Left ventricle myocardium superior (tissue), 1 donor: ENCODE results near the gene COA8. TPM values are rescaled to one million over a fixed set of nuclear protein-coding genes. Genes with fewer than 3 reads are reported as not detected.
A peak's percentile ranks its signal among the peaks of the same experiment; 100 is the strongest.

Experiments
- ATAC-seq: fragments of 200-7000 bp; cut with Tn5 transposase; one replicate; pipeline ENCODE4 v1.9.1; 2020; ENCODE audit warnings: mild to moderate bottlenecking, moderate library complexity
- DNase-seq: peaks from one replicate; pipeline ENCODE4 v3.0.0-alpha.2; 2020
- intact Hi-C: fragments of 100-400 bp; cut with micrococcal nuclease; formaldehyde crosslinking; loops from one replicate; pipeline ENCODE4 v1.11.0; 2022
- total RNA-seq: library from RNA; stranded (reverse); fragmentation: NEBNext Ultra II Directional; extraction: Animal tissue kit (Norgen Biotek cat#: 25700); gene quantifications from one replicate; pipeline ENCODE4 v1.2.1, GENCODE V29; 2021
- donor health status: DM: no; HTN: yes; CAD: no; lungs with severe emphysema.

Gene COA8
- total RNA-seq, 1 donor from 2014 or later, result 56.2 TPM

- intact Hi-C loops, result no loop called here
- ATAC-seq, result no peak
Observed at GRCh38 chr14:103560691-103561090, 2.1 kb upstream of the COA8 start.

GRCh38 chr14:103561381-103562178 is 1.2 kb upstream of the COA8 start:
- ATAC-seq (peak; percentile 44), DNase-seq (no peak)
- intact Hi-C loops, result no loop called here

More at GRCh38 chr14:103560691-103561090, 2.1 kb upstream of the COA8 start:
- DNase-seq, result no peak

- peak; percentile 71 for DNase-seq
- ATAC-seq, result peak; percentile 70
- intact Hi-C loops, result no loop called here
Observed at GRCh38 chr14:103562179-103562428, 656 bp upstream of the COA8 start.

- DNase-seq, result no peak
- intact Hi-C loops, result no loop called here
Observed at GRCh38 chr14:103563226-103563620, 463 bp downstream of the COA8 start.

GRCh38 chr14:103563844-103564505 is 1.2 kb downstream of the COA8 start:
- DNase-seq, result no peak
- no peak for ATAC-seq
- intact Hi-C loops, result no loop called here

More at GRCh38 chr14:103563226-103563620, 463 bp downstream of the COA8 start:
- ATAC-seq, result no peak

- no peak for DNase-seq
- intact Hi-C loops, result no loop called here
- ATAC-seq, result no peak
Observed at GRCh38 chr14:103568952-103569351, 6.2 kb downstream of the COA8 start.

GRCh38 chr14:103569408-103569807 is 6.6 kb downstream of the COA8 start:
- ATAC-seq, result no peak
- intact Hi-C loops, result no loop called here
- DNase-seq, result no peak

GRCh38 chr14:103574104-103574503 is 11.3 kb downstream of the COA8 start:
- intact Hi-C loops, result loop anchor here (10.0 kb wide), 1 partner anchor 101 kb away; no protein-coding TSS in a partner anchor
- peak; percentile 14 for ATAC-seq
- DNase-seq, result no peak

GRCh38 chr14:103574707-103575285 is 12.0 kb downstream of the COA8 start:
- DNase-seq (no peak), ATAC-seq (no peak)
- intact Hi-C loops, result loop anchor here (10.0 kb wide), 1 partner anchor 100 kb away; no protein-coding TSS in a partner anchor

- intact Hi-C loops, result loop anchor here (10.0 kb wide), 1 partner anchor 98 kb away; no protein-coding TSS in a partner anchor
- peak; percentile 91 for DNase-seq
- peak; percentile 96 for ATAC-seq
Observed at GRCh38 chr14:103576371-103577024, 13.7 kb downstream of the COA8 start.

- ATAC-seq (no peak), DNase-seq (no peak)
- intact Hi-C loops, result loop anchor here (10.0 kb wide), 1 partner anchor 96 kb away; no protein-coding TSS in a partner anchor
Observed at GRCh38 chr14:103578401-103579075, 15.8 kb downstream of the COA8 start.

GRCh38 chr14:103581206-103581605 is 18.4 kb downstream of the COA8 start:
- intact Hi-C loops, result no loop called here
- DNase-seq (no peak), ATAC-seq (no peak)

GRCh38 chr14:103581954-103582703 is 19.4 kb downstream of the COA8 start:
- intact Hi-C loops, result no loop called here
- DNase-seq (no peak), ATAC-seq (peak; percentile 16)

- DNase-seq (no peak), ATAC-seq (no peak)
- intact Hi-C loops, result no loop called here
Observed at GRCh38 chr14:103584326-103584915, 21.7 kb downstream of the COA8 start.

GRCh38 chr14:103593577-103593976 is 30.8 kb downstream of the COA8 start:
- DNase-seq, result no peak
- intact Hi-C loops, result no loop called here
- ATAC-seq, result no peak

- ATAC-seq, result peak; percentile 63
- peak; percentile 56 for DNase-seq
- intact Hi-C loops, result no loop called here
Observed at GRCh38 chr14:103594265-103594664, 31.5 kb downstream of the COA8 start.

- intact Hi-C loops, result no loop called here
- peak; percentile 46 for DNase-seq
- ATAC-seq, result peak; percentile 80
Observed at GRCh38 chr14:103597623-103598377, 35.0 kb downstream of the COA8 start.
